ENCODE data around the gene LAMA2. TPM values are rescaled to one million over a fixed set of nuclear protein-coding genes. Genes with fewer than 3 reads are reported as not detected.

The LAMA2 gene
- total RNA-seq, 1 donor from 2014 or later: 54.0 TPM

DNA sequence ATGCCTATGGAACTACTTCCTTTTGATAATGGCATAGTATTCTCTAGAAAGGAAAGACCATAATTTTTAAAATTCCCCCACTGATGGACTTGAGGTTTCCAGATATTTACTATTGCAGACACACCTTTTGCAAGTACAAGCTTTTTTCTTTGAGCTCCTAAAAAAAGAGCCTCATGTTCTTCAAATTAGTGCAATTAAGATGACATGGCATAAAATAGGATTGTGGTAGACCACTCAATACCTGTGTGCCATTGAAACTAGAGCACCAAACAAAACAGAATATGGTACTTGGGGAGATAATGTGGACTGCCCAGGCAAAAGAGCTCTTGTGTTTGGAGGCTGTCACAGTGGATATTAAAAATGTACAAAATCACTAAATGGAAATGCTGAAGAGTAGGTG is 19.0 kb upstream of the LAMA2 start:
- no peak for TF ChIP-seq CTCF (conservative IDR thresholded peaks at IDR 0.05)
- Mint-ChIP-seq H3K27me3 (no peaks in the 10 kb centered on the region), H3K36me3 (no peaks in the 10 kb centered on the region), H3K4me3 (no peak overlapping the region), H3K27ac (no peak overlapping the region), H3K4me1 (ENCODE audit: unreplicated experiment) (no peaks in the 10 kb centered on the region), H3K9me3 (no peaks in the 10 kb centered on the region)
- no peak for DNase-seq (ENCODE audit: extremely low spot score, unreplicated experiment)

DNA sequence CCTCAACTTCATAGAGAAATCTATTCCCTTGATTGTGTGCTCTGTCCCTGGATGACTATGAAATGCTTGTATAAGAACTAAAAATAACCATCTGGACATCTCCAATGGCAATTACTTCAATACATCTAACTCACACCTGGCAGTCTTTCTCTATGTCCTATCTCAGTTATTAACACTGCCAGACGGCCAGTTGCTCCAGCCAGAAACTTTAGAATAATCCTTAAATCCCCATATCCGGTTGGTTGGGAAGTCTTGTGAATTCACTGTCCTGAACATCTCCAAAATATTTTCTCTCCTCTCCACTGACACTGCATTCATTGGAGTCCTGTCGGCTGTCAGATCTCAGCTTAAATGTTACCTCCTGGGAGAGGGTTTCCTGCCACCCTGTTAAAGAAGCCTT is 12.2 kb upstream of the LAMA2 start:
- Mint-ChIP-seq H3K36me3 (no peaks in the 10 kb centered on the region), H3K27me3 (no peaks in the 10 kb centered on the region), H3K4me1 (ENCODE audit: unreplicated experiment) (no peaks in the 10 kb centered on the region), H3K9me3 (no peaks in the 10 kb centered on the region), H3K27ac (no peak overlapping the region), H3K4me3 (no peak overlapping the region)
- no peak for DNase-seq (ENCODE audit: extremely low spot score, unreplicated experiment)
- TF ChIP-seq CTCF (conservative IDR thresholded peaks at IDR 0.05): no peak

DNA sequence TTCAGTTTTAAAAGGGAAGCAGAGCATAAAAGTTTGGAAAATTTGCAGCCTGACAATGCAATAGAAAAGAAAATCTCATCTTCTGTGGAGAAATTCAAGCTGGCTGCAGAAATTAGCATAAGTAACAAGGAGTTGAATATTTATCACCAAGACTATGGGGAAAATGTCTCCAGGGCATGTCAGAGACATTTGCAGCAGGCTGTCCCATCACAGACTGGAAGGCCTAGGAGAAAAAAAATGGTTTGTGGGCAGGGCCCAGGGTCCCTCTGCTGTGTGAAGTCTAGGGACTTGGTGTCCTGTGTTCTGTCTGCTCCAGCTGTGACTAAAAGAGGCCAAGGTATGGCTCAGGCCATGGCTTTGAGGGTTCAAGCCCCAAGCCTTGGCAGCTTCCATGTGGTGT is 8.1 kb upstream of the LAMA2 start:
- no peaks in the 10 kb centered on the region for H3K4me1 Mint-ChIP-seq (ENCODE audit: unreplicated experiment)
- H3K36me3 Mint-ChIP-seq: no peaks in the 10 kb centered on the region
- no peaks in the 10 kb centered on the region for H3K9me3 Mint-ChIP-seq
- no peak for DNase-seq (ENCODE audit: extremely low spot score, unreplicated experiment)
- H3K27ac Mint-ChIP-seq: no peak overlapping the region
- TF ChIP-seq CTCF (conservative IDR thresholded peaks at IDR 0.05): no peak
- no peaks in the 10 kb centered on the region for H3K27me3 Mint-ChIP-seq
- H3K4me3 Mint-ChIP-seq: no peak overlapping the region

- peaks cover 7% of the 10 kb centered on the region for H3K4me1 Mint-ChIP-seq (ENCODE audit: unreplicated experiment)
- DNase-seq (ENCODE audit: extremely low spot score, unreplicated experiment): no peak
Observed at GRCh38 chr6:128882560-128882959, 378 bp upstream of the LAMA2 start.

DNA sequence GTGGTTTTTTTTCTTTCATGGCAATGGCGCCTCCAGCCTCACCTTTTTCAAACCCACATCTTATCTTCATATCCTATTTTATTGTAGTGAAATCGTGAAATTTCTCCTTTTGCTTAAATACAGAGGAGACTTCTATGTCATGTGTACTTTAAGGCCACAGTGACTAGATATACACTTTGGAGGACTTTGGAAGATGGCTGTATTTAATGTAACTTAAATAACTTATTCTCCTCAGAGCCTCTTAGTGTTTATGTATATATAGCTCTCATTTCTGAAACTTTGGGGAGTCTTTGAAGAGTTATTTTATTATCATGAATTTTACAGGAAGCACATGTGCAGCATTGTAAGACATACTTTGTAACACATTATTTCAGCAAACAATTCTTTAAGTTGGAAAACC is 968 bp downstream of the LAMA2 start:
- peak overlapping the region; percentile 83 for H3K4me3 Mint-ChIP-seq
- no peak overlapping the region for H3K27ac Mint-ChIP-seq
- no peak for TF ChIP-seq CTCF (conservative IDR thresholded peaks at IDR 0.05)

More at GRCh38 chr6:128882560-128882959, 378 bp upstream of the LAMA2 start:
- H3K36me3 Mint-ChIP-seq: no peaks in the 10 kb centered on the region
- peaks cover 28% of the 10 kb centered on the region for H3K27me3 Mint-ChIP-seq
- no peak for TF ChIP-seq CTCF (conservative IDR thresholded peaks at IDR 0.05)
- H3K4me3 Mint-ChIP-seq: peak overlapping the region; percentile 90
- peak overlapping the region; percentile 3 for H3K27ac Mint-ChIP-seq
- no peaks in the 10 kb centered on the region for H3K9me3 Mint-ChIP-seq

GRCh38 chr6:128885381-128885780 is 2.4 kb downstream of the LAMA2 start:
- Mint-ChIP-seq H3K27me3 (peaks cover 28% of the 10 kb centered on the region), H3K36me3 (peaks cover 4% of the 10 kb centered on the region), H3K27ac (no peak overlapping the region), H3K9me3 (no peaks in the 10 kb centered on the region), H3K4me1 (ENCODE audit: unreplicated experiment) (peaks cover 13% of the 10 kb centered on the region), H3K4me3 (peak overlapping the region; percentile 83)
- TF ChIP-seq CTCF (conservative IDR thresholded peaks at IDR 0.05): no peak
- no peak for DNase-seq (ENCODE audit: extremely low spot score, unreplicated experiment)

More for the DNA sequence above, 968 bp downstream of the LAMA2 start:
- H3K4me1 Mint-ChIP-seq (ENCODE audit: unreplicated experiment): peaks cover 7% of the 10 kb centered on the region
- H3K27me3 Mint-ChIP-seq: peaks cover 28% of the 10 kb centered on the region
- peaks cover 4% of the 10 kb centered on the region for H3K36me3 Mint-ChIP-seq
- no peak for DNase-seq (ENCODE audit: extremely low spot score, unreplicated experiment)
- no peaks in the 10 kb centered on the region for H3K9me3 Mint-ChIP-seq

All from type B pancreatic cell (in vitro differentiated cells).